ENCODE results near the gene SHISA9.

Gene SHISA9

GRCh38 chr16:12998361-12999085 lies 97.1 kb downstream of the SHISA9 start:
- TF ChIP-seq ZNF274 (IDR thresholded peaks at IDR 0.05; ENCODE audit: low read depth, low read length) = no peak
- H3K4me3 ChIP-seq (ENCODE audit: low read length) = no peak overlapping the region

DNA sequence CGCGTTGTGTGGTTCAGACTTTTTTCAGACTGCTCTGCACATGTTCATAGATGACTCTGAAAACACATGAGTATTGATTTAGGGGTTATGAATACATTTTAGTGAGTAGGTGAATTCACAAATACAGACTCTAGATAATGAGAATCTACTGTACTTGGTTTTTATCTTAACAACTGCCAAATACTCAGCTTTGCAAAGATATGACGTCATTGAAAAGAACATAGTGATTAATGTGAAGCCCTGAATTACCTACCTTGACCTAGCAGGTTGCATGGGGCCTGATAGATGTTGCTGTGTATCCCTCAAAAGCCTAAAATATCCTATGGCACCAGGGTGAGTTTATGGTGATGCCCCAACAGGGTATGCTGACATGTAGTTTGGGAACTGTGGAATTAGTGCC lies 98.0 kb downstream of the SHISA9 start:
- no peak for TF ChIP-seq ZNF274 (IDR thresholded peaks at IDR 0.05; ENCODE audit: low read depth, low read length)

DNA sequence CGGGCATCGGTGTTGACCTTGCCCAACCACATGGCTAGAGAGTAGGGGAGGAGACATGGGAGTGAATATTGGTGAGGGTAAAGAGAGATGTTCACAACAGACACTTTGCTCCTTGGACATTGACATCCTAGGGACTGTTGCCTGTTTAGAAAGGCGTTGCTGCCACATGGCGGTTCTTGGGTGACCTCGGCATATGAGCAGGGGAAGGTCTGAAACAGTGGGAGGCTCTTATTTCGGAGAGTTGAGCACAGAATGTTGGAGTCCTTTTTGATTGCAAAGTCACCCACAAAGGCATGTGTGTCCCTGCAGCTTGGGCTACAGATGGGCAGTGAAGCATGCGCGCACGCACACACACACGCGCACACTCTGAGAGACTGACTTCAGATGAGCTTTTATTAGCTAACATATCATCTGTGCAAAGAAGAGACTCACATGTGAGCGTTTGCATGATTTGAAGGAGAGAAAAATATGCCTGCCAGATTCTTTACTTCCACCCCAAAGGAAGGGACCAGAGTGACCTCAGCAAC lies 104.4 kb downstream of the SHISA9 start:
- H3K4me3 ChIP-seq (ENCODE audit: low read length) = no peak overlapping the region
- TF ChIP-seq ZNF274 (IDR thresholded peaks at IDR 0.05; ENCODE audit: low read depth, low read length) = no peak

More for the DNA sequence above, 98.0 kb downstream of the SHISA9 start:
- H3K4me3 ChIP-seq (ENCODE audit: low read length) = no peak overlapping the region

DNA sequence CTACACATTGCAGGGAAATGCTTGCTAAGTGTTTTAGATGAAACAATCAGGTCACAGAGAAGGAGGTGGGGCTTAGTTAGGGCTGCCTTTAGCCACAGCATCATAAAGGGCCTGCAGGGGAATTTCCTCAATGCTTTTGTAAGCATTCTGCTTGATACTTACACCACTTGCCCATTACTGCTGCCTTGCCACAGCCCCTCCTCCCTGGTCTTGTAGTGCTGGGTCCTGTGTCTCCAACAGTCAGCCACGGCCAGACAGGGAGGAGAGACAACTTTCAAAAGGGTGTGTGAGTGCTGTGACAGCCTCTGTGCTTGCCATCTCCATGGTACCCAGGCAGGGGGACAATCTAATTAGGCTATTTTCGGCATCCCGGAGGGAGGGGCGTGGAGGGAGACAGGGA lies 111.2 kb downstream of the SHISA9 start:
- no peak overlapping the region for H3K4me3 ChIP-seq (ENCODE audit: low read length)
- no peak for TF ChIP-seq ZNF274 (IDR thresholded peaks at IDR 0.05; ENCODE audit: low read depth, low read length)

DNA sequence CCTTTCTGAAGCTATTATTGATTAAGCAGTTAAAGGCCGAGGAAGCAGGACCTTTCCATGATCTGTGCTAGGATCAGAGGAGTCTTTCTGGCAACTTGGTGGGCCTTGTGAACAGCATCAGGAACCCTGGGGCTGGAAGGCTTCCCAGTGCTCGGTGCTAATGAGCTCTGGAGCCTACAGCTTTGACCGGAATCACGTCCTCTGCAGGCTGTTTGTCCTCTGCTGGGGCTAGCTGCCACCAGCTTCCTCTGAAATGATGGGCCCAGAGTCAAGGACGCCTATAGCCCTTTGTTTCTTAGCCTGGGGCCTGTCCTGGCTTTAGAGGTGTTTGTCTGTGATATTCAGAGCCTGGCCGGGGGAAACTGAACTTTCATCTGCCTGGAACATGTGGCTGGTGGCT lies 111.6 kb downstream of the SHISA9 start:
- no peak for TF ChIP-seq ZNF274 (IDR thresholded peaks at IDR 0.05; ENCODE audit: low read depth, low read length)
- no peak overlapping the region for H3K4me3 ChIP-seq (ENCODE audit: low read length)

- no peak for TF ChIP-seq ZNF274 (IDR thresholded peaks at IDR 0.05; ENCODE audit: low read depth, low read length)
- H3K4me3 ChIP-seq (ENCODE audit: low read length) = no peak overlapping the region
These were observed 113.1 kb downstream of the SHISA9 start for GRCh38 chr16:13014476-13014875.

GRCh38 chr16:13018026-13018425 lies 116.6 kb downstream of the SHISA9 start:
- H3K4me3 ChIP-seq (ENCODE audit: low read length) = no peak overlapping the region
- TF ChIP-seq ZNF274 (IDR thresholded peaks at IDR 0.05; ENCODE audit: low read depth, low read length) = no peak

- TF ChIP-seq ZNF274 (IDR thresholded peaks at IDR 0.05; ENCODE audit: low read depth, low read length) = no peak
- no peak overlapping the region for H3K4me3 ChIP-seq (ENCODE audit: low read length)
These were observed 120.6 kb downstream of the SHISA9 start for GRCh38 chr16:13021996-13022395.

GRCh38 chr16:13029786-13030185 lies 128.4 kb downstream of the SHISA9 start:
- TF ChIP-seq ZNF274 (IDR thresholded peaks at IDR 0.05; ENCODE audit: low read depth, low read length) = no peak
- H3K4me3 ChIP-seq (ENCODE audit: low read length) = no peak overlapping the region

DNA sequence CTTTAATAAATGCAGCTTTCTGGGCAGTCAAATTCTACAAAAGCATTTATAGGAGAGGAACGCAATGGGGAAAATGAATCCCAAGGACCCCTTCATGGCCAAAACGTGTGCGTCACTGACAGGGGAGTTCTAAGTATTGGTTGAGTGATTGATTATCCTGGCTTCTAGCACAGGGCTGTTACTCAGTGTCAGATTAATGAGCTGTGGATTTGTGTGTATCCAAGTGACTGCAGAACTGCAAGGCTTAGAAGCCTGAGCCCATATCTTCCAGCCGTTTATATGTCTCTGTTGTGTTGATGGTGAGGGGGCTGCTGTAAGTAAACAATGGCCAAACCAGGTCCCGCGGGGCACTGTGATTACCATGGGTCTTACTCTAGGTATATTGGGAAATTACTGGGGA lies 129.4 kb downstream of the SHISA9 start:
- no peak overlapping the region for H3K4me3 ChIP-seq (ENCODE audit: low read length)

GRCh38 chr16:13032911-13033310 lies 131.5 kb downstream of the SHISA9 start:
- no peak for TF ChIP-seq ZNF274 (IDR thresholded peaks at IDR 0.05; ENCODE audit: low read depth, low read length)
- H3K4me3 ChIP-seq (ENCODE audit: low read length) = no peak overlapping the region

More for the DNA sequence above, 129.4 kb downstream of the SHISA9 start:
- no peak for TF ChIP-seq ZNF274 (IDR thresholded peaks at IDR 0.05; ENCODE audit: low read depth, low read length)

GRCh38 chr16:13036600-13036999 lies 135.2 kb downstream of the SHISA9 start:
- H3K4me3 ChIP-seq (ENCODE audit: low read length) = no peak overlapping the region
- TF ChIP-seq ZNF274 (IDR thresholded peaks at IDR 0.05; ENCODE audit: low read depth, low read length) = no peak

- TF ChIP-seq ZNF274 (IDR thresholded peaks at IDR 0.05; ENCODE audit: low read depth, low read length) = no peak
- H3K4me3 ChIP-seq (ENCODE audit: low read length) = no peak overlapping the region
These were observed 137.2 kb downstream of the SHISA9 start for GRCh38 chr16:13038591-13038990.

DNA sequence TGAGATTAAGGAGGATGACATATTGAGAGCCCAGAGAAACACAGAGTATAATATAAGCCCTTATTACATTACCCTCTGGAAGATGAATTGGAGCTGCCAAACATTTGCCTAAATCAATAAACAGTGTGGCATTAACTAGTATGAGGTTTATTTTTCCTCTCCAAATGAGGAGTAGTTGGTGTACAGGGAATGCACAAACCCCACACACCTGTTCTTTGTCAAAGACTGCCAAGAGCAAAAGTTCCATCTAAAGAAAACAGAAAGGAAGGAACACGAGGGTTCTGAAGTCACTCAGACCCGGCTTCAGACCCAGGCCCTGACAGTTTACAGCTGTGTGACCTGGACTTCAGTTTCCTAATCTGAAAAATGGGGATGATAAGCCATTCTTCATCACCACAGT lies 138.1 kb downstream of the SHISA9 start:
- no peak overlapping the region for H3K4me3 ChIP-seq (ENCODE audit: low read length)
- TF ChIP-seq ZNF274 (IDR thresholded peaks at IDR 0.05; ENCODE audit: low read depth, low read length) = no peak

DNA sequence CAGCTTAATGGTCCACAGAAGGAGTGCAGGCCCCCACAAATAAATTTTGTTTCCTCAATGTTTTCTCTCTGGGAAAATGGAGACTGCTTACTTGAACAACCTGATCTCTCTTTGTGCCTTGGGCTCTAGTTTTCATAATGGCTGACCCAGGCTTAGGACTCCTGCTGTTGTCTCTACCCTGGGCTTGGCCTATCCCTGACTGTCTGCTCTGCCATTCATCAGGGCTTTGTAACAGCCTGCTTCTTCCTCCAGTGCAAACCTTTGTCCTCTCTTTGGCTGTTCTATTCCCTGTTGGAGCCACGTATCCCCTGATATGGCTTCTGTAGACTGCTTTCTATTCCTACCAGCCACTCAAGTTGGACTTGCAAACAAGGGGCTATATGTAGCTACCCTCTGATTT lies 139.8 kb downstream of the SHISA9 start:
- H3K4me3 ChIP-seq (ENCODE audit: low read length) = no peak overlapping the region
- no peak for TF ChIP-seq ZNF274 (IDR thresholded peaks at IDR 0.05; ENCODE audit: low read depth, low read length)
